SU-DHL-6 (cell line): ENCODE data around the gene ADPRH.

Experiments used
- H2AFZ ChIP-seq: fragments of 200-600 bp; sonication (generic); 2 replicates; pipeline ENCODE4 v1.6.1; 2014; ENCODE audit warnings: low read depth, mild to moderate bottlenecking, moderate library complexity, mixed read lengths, antibody characterized with exemption, low read length; ENCODE audit not compliant: severe bottlenecking
- H3F3A ChIP-seq: fragments of 200-600 bp; shearing (Covaris generic); 2 replicates; pipeline ENCODE4 v1.6.0; 2016; ENCODE audit warnings: antibody characterized with exemption, mild to moderate bottlenecking; ENCODE audit not compliant: insufficient read depth
- H3K27ac ChIP-seq: fragments of 200-600 bp; sonication (generic); 2 replicates; pipeline ENCODE4 v1.5.1; 2016; ENCODE audit warnings: low read depth, mild to moderate bottlenecking, low read length, moderate library complexity, mixed read lengths
- H3K27me3 ChIP-seq: fragments of 200-600 bp; sonication (generic), shearing (Covaris generic); 2 replicates; pipeline ENCODE4 v1.6.0; 2014; ENCODE audit warnings: mild to moderate bottlenecking, low read length
- H3K36me3 ChIP-seq: fragments of 200-600 bp; sonication (generic); 2 replicates; pipeline ENCODE4 v1.6.1; 2014; ENCODE audit warnings: mild to moderate bottlenecking, low read length, mixed read lengths
- H3K4me2 ChIP-seq: fragments of 300-600, 200-600 bp; shearing (Covaris generic), sonication (generic); 2 replicates; pipeline ENCODE4 v1.6.0; 2014; ENCODE audit warnings: low read length, low read depth, mild to moderate bottlenecking; ENCODE audit not compliant: poor library complexity, severe bottlenecking
- H3K4me3 ChIP-seq: fragments of 200-600 bp; sonication (generic); 2 replicates; pipeline ENCODE4 v1.5.1; 2014; ENCODE audit warnings: antibody characterized with exemption, low read length, mild to moderate bottlenecking, mixed read lengths; ENCODE audit not compliant: insufficient read depth, poor library complexity, severe bottlenecking
- H3K79me2 ChIP-seq: fragments of 200-600 bp; sonication (generic); 2 replicates; pipeline ENCODE4 v1.6.1; 2014; ENCODE audit warnings: mild to moderate bottlenecking, low read length, moderate library complexity; ENCODE audit not compliant: insufficient read depth
- H3K9ac ChIP-seq: fragments of 200-600 bp; sonication (generic); 2 replicates; pipeline ENCODE4 v1.7.0; 2014; ENCODE audit warnings: mild to moderate bottlenecking, low read length
- H3K9me2 ChIP-seq: fragments of 200-600 bp; sonication (generic); replicated peaks from 2 replicates; pipeline ENCODE4 v1.6.1; 2014; ENCODE audit warnings: low read length; ENCODE audit not compliant: insufficient read depth
- H3K9me3 ChIP-seq: fragments of 200-600 bp; sonication (generic); 2 replicates; pipeline ENCODE4 v1.6.1; 2014; ENCODE audit warnings: low read length, mixed read lengths; ENCODE audit not compliant: insufficient read depth
- H4K20me1 ChIP-seq: fragments of 200-600 bp; sonication (generic); 2 replicates; pipeline ENCODE4 v1.6.1; 2014; ENCODE audit warnings: low read depth, mild to moderate bottlenecking, antibody characterized with exemption, low read length, moderate library complexity, mixed read lengths
- EZH2phosphoT487 ChIP-seq: fragments of 200-600 bp; sonication (generic), shearing (Covaris generic); conservative IDR thresholded peaks from 2 replicates; pipeline ENCODE4 v1.6.1; 2018; ENCODE audit warnings: mild to moderate bottlenecking, antibody characterized with exemption, low read length, moderate library complexity, mixed read lengths
- TF ChIP-seq, protein P1 (sequence below): fragments of 200-600 bp; sonication (generic); IDR thresholded peaks from one replicate; pipeline ENCODE4 v1.5.1; 2017; ENCODE audit warnings: antibody characterized with exemption, mild to moderate bottlenecking, low read length, moderate library complexity; ENCODE audit not compliant: insufficient read depth, poor library complexity, severe bottlenecking

ADPRH gene

DNA sequence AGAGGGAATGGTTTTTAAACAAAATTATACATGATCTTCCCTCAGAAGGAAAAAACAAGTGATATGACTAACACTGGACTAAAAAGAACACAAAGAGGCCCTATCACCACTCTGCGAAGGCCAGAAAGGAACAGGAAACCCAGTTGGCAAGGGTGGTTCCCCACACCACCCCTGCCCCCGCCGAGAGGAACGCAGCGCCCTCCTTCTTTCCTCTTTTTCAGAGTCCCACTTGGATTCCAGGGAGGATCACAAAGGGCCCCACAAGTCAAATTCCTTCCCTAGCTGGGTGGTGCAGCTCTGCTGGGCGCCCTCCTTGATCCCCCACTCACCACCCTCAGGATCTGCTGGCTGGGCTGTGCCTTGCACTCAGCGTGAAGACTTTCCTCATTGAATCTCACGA, 48.2 kb downstream of the ADPRH start:
- TF ChIP-seq, protein P1, sequence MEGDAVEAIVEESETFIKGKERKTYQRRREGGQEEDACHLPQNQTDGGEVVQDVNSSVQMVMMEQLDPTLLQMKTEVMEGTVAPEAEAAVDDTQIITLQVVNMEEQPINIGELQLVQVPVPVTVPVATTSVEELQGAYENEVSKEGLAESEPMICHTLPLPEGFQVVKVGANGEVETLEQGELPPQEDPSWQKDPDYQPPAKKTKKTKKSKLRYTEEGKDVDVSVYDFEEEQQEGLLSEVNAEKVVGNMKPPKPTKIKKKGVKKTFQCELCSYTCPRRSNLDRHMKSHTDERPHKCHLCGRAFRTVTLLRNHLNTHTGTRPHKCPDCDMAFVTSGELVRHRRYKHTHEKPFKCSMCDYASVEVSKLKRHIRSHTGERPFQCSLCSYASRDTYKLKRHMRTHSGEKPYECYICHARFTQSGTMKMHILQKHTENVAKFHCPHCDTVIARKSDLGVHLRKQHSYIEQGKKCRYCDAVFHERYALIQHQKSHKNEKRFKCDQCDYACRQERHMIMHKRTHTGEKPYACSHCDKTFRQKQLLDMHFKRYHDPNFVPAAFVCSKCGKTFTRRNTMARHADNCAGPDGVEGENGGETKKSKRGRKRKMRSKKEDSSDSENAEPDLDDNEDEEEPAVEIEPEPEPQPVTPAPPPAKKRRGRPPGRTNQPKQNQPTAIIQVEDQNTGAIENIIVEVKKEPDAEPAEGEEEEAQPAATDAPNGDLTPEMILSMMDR, result no peak
- no peak for TF ChIP-seq EZH2phosphoT487
- no peaks in the 10 kb centered on the region for H3K36me3 ChIP-seq
- no peaks in the 10 kb centered on the region for H3K27me3 ChIP-seq
- H3K9ac ChIP-seq, result no peak overlapping the region
- no peaks in the 10 kb centered on the region for H3K9me2 ChIP-seq
- H3K4me3 ChIP-seq, result no peak overlapping the region
- H3K79me2 ChIP-seq, result no peaks in the 10 kb centered on the region
- H3K27ac ChIP-seq, result no peak overlapping the region
- no peaks in the 10 kb centered on the region for H4K20me1 ChIP-seq
- no peak overlapping the region for H3K4me2 ChIP-seq
- H3F3A ChIP-seq, result no peaks in the 10 kb centered on the region
- H2AFZ ChIP-seq, result no peak overlapping the region
- H3K9me3 ChIP-seq, result no peaks in the 10 kb centered on the region

DNA sequence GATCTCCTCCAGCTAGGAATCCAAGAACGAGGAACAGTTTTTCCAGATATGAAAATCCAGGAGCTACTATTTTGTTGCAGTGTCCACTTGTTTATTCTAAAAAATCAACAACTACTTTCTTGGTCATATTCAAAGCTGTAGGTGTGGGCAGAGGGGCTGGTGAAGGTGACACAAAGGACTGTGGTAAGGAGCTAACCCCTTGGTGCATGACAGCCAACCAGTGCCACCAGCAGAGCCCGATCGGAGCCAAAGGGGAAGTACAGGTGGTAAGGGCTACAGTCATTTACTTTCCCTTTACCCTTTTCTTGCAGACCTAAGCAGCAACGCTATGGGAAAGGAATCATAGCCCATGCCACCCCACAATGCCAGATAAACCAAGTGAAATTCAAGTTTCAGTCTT, 49.1 kb downstream of the ADPRH start:
- Histone ChIP-seq H4K20me1 (no peaks in the 10 kb centered on the region), H3K36me3 (no peaks in the 10 kb centered on the region), H3K4me3 (no peak overlapping the region), H3K9me3 (no peaks in the 10 kb centered on the region), H3K4me2 (no peak overlapping the region), H3K27ac (no peak overlapping the region), H3K27me3 (no peaks in the 10 kb centered on the region), H2AFZ (no peak overlapping the region), H3K79me2 (no peaks in the 10 kb centered on the region), H3K9ac (no peak overlapping the region), H3K9me2 (no peaks in the 10 kb centered on the region), H3F3A (no peaks in the 10 kb centered on the region)
- TF ChIP-seq, protein P1, result no peak
- no peak for TF ChIP-seq EZH2phosphoT487

DNA sequence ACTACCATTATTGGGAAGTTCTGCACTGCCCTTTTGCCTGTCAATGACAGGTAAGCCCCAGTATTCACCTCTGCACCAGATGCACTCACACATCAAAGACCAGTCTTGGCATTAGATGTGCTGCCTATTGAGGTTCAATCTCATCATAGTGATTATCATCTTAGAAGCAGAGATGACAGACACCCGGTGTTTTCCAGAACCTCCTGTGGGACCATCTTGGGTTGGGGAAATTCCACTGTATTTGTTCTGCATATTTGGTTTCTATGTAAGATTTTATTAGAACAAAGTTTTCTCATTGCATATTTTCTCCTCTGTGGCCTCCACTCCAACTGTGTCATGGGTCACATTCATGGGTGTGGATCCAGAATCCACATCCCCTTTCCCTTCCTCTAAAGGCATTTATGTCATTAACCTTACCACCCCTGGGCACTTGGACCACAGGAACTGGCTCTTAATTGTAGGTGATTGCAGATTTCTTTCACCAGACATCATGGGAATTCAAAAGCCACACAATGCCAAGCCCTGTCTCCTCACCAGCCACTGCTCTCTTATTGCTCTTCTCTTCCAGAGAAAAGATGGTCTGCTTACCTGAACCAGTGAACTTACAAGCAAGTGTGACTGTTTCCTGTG, 49.6 kb downstream of the ADPRH start:
- H3K27ac ChIP-seq, result no peak overlapping the region
- no peaks in the 10 kb centered on the region for H3K36me3 ChIP-seq
- no peaks in the 10 kb centered on the region for H3K9me3 ChIP-seq
- no peak overlapping the region for H2AFZ ChIP-seq
- no peak for TF ChIP-seq EZH2phosphoT487
- TF ChIP-seq, protein P1, result no peak
- H4K20me1 ChIP-seq, result no peaks in the 10 kb centered on the region
- H3K9ac ChIP-seq, result no peak overlapping the region
- H3K4me2 ChIP-seq, result no peak overlapping the region
- no peaks in the 10 kb centered on the region for H3K9me2 ChIP-seq
- no peaks in the 10 kb centered on the region for H3F3A ChIP-seq
- no peaks in the 10 kb centered on the region for H3K27me3 ChIP-seq
- H3K4me3 ChIP-seq, result no peak overlapping the region
- H3K79me2 ChIP-seq, result no peaks in the 10 kb centered on the region
